ENCODE data around the gene HEMK1.

HEMK1 gene

GRCh38 chr3:50612970-50613846 lies 43.9 kb downstream of the HEMK1 start:
- TF ChIP-seq CTCF (conservative IDR thresholded peaks at IDR 0.05), result no peak
- H3K27ac ChIP-seq, result no peak overlapping the region

GRCh38 chr3:50615190-50615589 lies 45.9 kb downstream of the HEMK1 start:
- no peak overlapping the region for H3K27ac ChIP-seq
- TF ChIP-seq CTCF (conservative IDR thresholded peaks at IDR 0.05), result no peak

GRCh38 chr3:50616003-50616769 lies 46.9 kb downstream of the HEMK1 start:
- TF ChIP-seq CTCF (conservative IDR thresholded peaks at IDR 0.05), result peak; percentile 100
- H3K27ac ChIP-seq, result peak overlapping the region; percentile 96

GRCh38 chr3:50616770-50617095 lies 47.4 kb downstream of the HEMK1 start:
- TF ChIP-seq CTCF (conservative IDR thresholded peaks at IDR 0.05), result no peak

GRCh38 chr3:50617096-50617791 lies 47.9 kb downstream of the HEMK1 start, which contains the start of gene MAPKAPK3:
MAPKAPK3 (plus strand) TSS chr3:50617151; CDS start chr3:50617566, 415 bp downstream.
- peak within 1 kb of the TSS; percentile 96 for H3K27ac ChIP-seq
- no peak for TF ChIP-seq CTCF (conservative IDR thresholded peaks at IDR 0.05)

More at GRCh38 chr3:50616770-50617095, 47.4 kb downstream of the HEMK1 start:
- peak overlapping the region; percentile 96 for H3K27ac ChIP-seq

- no peak for TF ChIP-seq CTCF (conservative IDR thresholded peaks at IDR 0.05)
- H3K27ac ChIP-seq, result peak overlapping the region; percentile 96
Measured at GRCh38 chr3:50617911-50618481, 48.7 kb downstream of the HEMK1 start.
